GM12874 (cell line): ENCODE results near the gene XRCC1.

Experiments used
- TF ChIP-seq, protein P1 (sequence below): IDR thresholded peaks from 2 replicates; pipeline ENCODE4 v1.5.1; 2011; ENCODE audit warnings: low read depth, mild to moderate bottlenecking, control low read depth, low read length, moderate library complexity; ENCODE audit not compliant: insufficient read depth

XRCC1 gene

GRCh38 chr19:43553656-43554055, 21.7 kb downstream of the XRCC1 start:
- TF ChIP-seq, protein P1, sequence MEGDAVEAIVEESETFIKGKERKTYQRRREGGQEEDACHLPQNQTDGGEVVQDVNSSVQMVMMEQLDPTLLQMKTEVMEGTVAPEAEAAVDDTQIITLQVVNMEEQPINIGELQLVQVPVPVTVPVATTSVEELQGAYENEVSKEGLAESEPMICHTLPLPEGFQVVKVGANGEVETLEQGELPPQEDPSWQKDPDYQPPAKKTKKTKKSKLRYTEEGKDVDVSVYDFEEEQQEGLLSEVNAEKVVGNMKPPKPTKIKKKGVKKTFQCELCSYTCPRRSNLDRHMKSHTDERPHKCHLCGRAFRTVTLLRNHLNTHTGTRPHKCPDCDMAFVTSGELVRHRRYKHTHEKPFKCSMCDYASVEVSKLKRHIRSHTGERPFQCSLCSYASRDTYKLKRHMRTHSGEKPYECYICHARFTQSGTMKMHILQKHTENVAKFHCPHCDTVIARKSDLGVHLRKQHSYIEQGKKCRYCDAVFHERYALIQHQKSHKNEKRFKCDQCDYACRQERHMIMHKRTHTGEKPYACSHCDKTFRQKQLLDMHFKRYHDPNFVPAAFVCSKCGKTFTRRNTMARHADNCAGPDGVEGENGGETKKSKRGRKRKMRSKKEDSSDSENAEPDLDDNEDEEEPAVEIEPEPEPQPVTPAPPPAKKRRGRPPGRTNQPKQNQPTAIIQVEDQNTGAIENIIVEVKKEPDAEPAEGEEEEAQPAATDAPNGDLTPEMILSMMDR = no peak

- TF ChIP-seq, protein P1 = no peak
Measured at GRCh38 chr19:43552616-43553015, 22.7 kb downstream of the XRCC1 start.

GRCh38 chr19:43552198-43552450, 23.2 kb downstream of the XRCC1 start:
- TF ChIP-seq, protein P1 = no peak

- TF ChIP-seq, protein P1 = no peak
Measured at GRCh38 chr19:43551399-43552197, 23.7 kb downstream of the XRCC1 start.

GRCh38 chr19:43548706-43549105, 26.6 kb downstream of the XRCC1 start:
- TF ChIP-seq, protein P1 = no peak

DNA sequence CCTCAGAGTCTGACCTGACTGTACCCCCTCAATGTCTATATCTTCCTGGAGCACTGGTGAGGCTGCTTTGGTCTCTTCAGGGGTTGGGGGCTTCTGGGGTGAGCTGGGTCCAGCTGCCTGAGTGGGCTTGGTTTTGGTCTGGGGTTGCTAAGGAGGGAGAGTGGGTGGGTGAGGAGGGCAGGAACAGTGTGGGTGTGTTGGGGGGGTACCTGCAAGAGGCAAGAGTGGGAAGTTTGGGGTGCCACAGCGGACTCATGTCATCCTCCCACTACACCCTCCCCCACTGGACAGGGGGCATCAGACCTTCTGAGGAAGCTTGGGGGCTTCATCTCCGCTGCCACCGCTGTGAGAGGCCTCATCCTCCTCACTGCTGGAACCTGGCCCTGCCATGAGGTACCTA, 28.7 kb downstream of the XRCC1 start:
- TF ChIP-seq, protein P1 = no peak

DNA sequence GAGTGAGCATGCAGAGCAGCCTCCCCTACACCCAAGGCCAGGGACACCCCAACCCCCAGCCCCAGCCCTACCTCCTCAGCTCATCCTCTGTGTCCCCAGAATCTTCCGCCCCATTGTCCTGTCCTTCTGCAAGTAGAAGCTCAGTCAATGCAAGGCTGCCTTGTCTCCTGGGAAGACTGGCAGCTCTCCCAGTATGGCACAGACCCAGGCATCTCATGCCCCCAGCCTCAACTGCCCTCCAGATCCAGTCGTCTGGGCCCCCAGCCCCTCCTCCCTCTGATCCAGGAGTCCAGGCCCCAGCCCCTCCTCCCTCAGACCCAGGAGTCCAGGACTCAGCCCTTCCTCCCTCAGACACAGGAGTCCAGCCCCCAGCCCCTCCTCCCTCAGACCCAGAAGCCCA, 29.3 kb downstream of the XRCC1 start:
- TF ChIP-seq, protein P1 = no peak
